HUES6 (cell line): ENCODE data around the gene RNF135.
"Not testable (repeated sequence)": the region's sequence is repeated elsewhere in the genome, so short reads cannot be mapped to it uniquely, and the experiment has no call there.

Source experiments
- H3K27ac ChIP-seq: 2 replicates; pipeline ENCODE4 v1.7.0; 2013; ENCODE audit warnings: low read depth, mild to moderate bottlenecking, low read length, inconsistent platforms
- H3K27me3 ChIP-seq: 2 replicates; pipeline ENCODE4 v1.6.1; 2013; ENCODE audit warnings: low read length; ENCODE audit not compliant: control insufficient read depth, insufficient read depth
- H3K36me3 ChIP-seq: 2 replicates; pipeline ENCODE4 v1.6.1; 2013; ENCODE audit warnings: low read length; ENCODE audit not compliant: control insufficient read depth, insufficient read depth
- H3K4me1 ChIP-seq: 2 replicates; pipeline ENCODE4 v1.6.1; 2013; ENCODE audit warnings: low read length; ENCODE audit not compliant: control insufficient read depth, insufficient read depth
- H3K4me3 ChIP-seq: 2 replicates; pipeline ENCODE4 v1.5.1; 2013; ENCODE audit warnings: low read depth, low read length
- H3K9ac ChIP-seq: one replicate; pipeline ENCODE4 v1.6.1; 2013; ENCODE audit warnings: mild to moderate bottlenecking, low read length
- H3K9me3 ChIP-seq: 2 replicates; pipeline ENCODE4 v1.6.1; 2013; ENCODE audit warnings: low read depth, low read length; ENCODE audit not compliant: control insufficient read depth, insufficient read depth

Gene RNF135

DNA sequence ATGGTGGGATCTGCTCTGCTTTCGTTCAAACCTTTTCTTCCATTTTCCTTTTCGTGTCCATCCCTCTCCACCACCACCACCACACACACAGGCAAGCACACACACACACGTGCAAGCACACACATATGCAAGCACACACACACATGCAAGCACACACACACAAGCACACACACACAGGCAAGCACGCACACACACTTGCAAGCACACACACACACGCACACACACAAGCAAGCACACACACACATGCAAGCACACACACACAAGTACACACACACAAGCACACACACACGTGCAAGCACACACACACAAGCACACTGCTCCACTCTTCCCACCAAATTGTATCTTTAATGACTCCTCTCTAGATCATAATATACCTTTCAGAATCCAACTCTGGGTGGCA lies 71.5 kb downstream of the RNF135 start:
- not testable (repeated sequence) for H3K4me3 ChIP-seq, H3K36me3 ChIP-seq, H3K27ac ChIP-seq, H3K27me3 ChIP-seq, H3K9me3 ChIP-seq, H3K4me1 ChIP-seq, H3K9ac ChIP-seq

- H3K27ac ChIP-seq, H3K4me1 ChIP-seq, H3K9ac ChIP-seq, H3K9me3 ChIP-seq, H3K4me3 ChIP-seq, H3K27me3 ChIP-seq, H3K36me3 ChIP-seq: not testable (repeated sequence)
Measured at GRCh38 chr17:31046856-31047425, 76.1 kb downstream of the RNF135 start.

GRCh38 chr17:31048142-31048541 lies 77.3 kb downstream of the RNF135 start:
- Histone ChIP-seq H3K4me1 (no peaks in the 10 kb centered on the region), H3K27ac (no peak overlapping the region), H3K9me3 (0 out of 2 replicates have a peak, but pooled peaks cover 2% of the 10 kb centered on the region), H3K9ac (no peak overlapping the region), H3K27me3 (no peaks in the 10 kb centered on the region), H3K4me3 (no peak overlapping the region), H3K36me3 (no peaks in the 10 kb centered on the region)

DNA sequence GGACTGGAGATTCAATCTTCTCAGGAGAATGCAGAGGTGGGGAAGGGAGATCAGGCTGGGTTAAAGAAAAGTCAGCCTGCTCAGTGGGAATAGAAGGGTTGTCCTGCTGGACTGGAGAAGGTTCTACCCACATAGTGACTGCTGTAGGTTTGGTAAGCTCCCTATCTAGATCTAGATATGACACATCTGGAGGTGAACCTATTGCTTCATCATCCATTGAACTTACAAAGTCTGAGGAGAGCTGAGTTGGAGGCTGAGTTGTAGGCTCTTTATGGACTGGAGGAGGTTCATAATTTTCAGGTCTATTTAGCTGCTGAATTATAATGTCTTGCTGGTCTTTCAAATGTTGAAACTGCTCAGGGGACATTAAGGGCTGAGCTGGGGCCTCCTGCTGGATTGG lies 77.9 kb downstream of the RNF135 start:
- Histone ChIP-seq H3K27me3 (no peaks in the 10 kb centered on the region), H3K4me3 (no peak overlapping the region), H3K36me3 (no peaks in the 10 kb centered on the region)

More for the DNA sequence above, 77.9 kb downstream of the RNF135 start:
- Histone ChIP-seq H3K9me3 (0 out of 2 replicates have a peak, but pooled peaks cover 2% of the 10 kb centered on the region), H3K9ac (no peak overlapping the region), H3K27ac (no peak overlapping the region), H3K4me1 (no peaks in the 10 kb centered on the region)
